Measurements from ENCODE around the gene PIGQ.

- no peak for TF ChIP-seq GATA2 (IDR thresholded peaks at IDR 0.05; ENCODE audit: low read depth, low read length)
- TF ChIP-seq GATA3 (IDR thresholded peaks at IDR 0.05; ENCODE audit: low read depth, low read length), result no peak
Observed at GRCh38 chr16:521381-522210, 48.2 kb upstream of the PIGQ start.

Data from SH-SY5Y (cell line).